GM19467 (cell line): Measurements from ENCODE around the gene CDSN.
"Not testable (repeated sequence)": the region's sequence is repeated elsewhere in the genome, so short reads cannot be mapped to it uniquely, and the experiment has no call there.

Experiments
- ATAC-seq: cut with Tn5 transposase; IDR thresholded peaks from one replicate; pipeline ENCODE4 v1.9.1; 2021; ENCODE audit warnings: mild to moderate bottlenecking, moderate library complexity; ENCODE audit not compliant: unreplicated experiment

The CDSN gene

DNA sequence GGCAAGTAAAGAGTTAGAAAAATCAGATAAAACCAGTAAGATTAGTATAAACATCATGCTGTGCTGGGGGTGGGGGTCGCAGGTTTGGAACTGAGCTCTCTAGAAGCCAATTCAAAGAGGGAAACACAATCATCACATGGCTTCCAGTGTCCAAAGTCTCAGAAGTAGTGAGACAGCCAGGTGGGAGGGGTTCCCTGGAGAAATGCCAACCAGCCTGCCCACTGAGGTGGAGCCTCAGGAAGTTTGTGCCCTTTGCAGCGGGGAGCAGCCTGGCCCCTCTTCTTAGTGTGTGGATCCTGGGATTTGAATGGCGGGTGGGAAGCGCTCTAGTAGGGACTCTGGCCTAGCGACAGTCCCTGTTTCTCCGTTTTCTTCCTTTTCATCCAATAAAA is 29.3 kb downstream of the CDSN start:
- ATAC-seq: no peak

DNA sequence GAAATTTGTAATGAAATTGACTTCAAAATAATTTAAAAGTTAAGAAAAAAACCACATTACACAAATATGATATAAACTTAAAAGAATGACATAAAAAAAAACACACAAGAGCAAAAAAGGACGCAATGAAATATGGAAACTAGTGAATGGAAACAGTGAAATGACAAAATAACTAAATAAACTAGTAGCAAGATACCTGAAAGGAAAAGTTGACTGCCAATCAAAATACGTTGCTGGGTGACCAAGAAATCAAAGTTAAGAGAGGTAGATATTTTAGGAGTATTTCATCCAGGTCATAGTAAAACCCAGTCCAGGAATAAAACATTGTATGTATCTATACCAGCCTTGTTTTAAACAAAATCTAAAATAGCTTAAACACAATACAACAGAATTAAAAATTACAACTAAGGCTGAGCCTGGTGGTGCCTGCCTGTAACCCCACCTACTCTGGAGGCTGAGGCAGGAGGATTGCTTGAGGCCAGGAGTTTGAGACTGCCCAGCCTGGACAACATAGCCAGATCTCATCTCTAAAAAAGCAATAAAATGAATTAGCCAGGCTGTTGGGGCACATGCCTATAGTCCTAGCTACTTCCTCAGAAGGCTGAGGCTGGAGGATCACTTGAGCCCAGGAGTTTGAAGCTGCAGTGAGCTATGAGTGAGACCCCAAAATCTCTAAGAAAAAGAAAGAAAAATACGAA is 29.8 kb downstream of the CDSN start:
- ATAC-seq: no peak

DNA sequence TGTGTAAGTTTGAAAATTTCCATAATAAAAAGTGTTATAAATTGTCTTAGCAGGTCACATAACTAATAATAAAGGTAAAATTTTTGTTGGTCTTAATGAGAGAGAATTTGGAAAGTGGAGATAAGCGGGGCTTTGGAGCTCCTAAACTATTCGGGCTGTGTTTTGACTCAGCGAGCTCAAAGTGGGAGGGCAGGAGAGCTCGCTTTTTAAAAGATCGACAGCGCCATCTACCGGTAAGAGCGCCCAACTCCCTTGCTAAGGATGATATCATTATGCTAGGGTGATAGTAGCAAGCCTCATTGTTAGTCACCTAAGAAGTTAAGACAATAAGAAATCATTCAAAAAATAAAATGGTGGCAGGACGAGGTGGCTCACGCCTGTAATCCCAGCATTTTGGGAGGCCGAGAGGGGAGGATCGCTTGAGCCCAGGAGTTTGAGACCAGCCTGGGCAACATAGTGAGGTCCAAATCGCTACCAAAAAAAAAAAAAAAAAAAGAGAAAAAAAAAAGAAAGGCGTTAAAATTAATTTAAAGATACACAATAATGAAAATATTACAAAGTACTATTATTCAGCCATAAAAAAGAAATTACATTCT is 32.7 kb downstream of the CDSN start:
- no peak for ATAC-seq

DNA sequence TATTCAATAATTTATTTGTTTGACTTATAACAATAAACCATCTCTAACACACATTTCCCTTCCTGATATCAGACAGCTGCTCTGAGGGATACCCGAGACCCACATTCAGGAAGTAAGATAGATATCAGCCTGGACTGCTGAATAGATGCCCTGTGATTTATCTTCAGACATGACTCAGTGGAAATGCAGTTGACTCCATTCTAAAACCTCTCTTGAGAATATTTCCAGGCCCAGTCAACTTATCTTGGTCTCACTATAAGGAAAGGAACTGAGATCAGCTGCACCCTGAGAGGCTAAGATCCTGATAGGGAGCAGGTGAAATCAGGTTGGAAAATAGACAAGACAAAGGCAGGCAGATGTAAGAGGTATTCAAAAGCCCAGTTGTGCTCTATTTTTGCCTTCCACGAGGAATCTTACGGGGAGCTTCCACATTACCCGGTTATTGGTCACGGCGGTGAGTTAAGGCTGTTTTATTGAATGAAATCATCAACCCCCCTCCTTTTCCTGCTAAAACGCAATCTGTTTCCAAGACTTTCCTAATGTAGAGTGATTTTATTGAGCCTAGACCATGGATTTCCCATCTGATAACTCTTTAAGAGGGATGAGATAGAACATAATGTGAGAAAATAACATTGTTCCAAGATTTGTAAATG is 33.3 kb downstream of the CDSN start:
- no peak for ATAC-seq

DNA sequence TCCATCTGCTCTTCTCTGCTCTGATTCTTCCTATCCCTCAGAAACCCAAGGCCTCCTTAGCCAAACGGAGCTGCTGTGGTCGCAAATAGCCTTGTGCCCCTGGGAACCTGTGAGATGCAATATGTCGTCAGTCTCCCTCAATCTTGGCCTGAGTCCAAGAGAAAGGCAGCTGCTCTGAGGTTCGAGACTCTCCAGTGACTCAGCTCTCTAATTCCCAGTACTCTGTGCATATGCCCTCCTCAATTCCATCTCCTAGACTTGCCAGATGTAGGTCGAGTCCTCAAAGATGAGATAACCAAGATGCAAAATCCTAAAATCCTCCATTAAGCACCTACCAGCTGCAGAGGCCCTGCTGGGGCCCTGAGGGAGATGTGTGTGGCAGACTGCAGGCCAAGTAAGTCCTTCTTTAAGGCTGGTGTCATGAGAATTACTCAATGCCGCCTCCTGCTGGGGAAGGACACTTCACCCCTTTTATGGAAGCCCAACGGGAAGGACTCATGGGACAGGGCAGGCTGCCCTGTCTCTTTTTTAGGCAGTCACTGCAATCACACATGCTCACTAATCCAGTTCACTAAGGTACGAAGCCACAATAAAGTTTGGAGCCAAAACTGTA is 36.4 kb downstream of the CDSN start:
- no peak for ATAC-seq

DNA sequence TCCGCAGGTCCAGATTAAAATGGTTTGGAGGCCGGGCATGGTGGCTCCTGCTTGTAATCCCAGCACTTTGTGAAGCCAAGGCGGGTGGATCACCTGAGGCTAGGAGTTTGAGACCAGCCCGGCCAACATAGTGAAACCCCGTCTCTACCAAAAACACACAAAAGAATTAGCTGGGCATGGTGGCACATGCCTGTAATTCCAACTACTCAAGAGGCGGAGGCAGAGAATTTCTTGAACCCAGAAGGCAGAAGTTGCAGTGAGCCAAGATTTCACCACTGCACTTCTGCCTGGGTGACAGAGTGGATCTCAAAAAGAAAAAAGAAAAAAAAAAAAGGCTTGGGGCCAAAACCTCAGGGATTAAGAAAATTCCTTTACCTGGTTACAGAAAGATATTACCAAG is 38.4 kb downstream of the CDSN start:
- ATAC-seq: no peak

DNA sequence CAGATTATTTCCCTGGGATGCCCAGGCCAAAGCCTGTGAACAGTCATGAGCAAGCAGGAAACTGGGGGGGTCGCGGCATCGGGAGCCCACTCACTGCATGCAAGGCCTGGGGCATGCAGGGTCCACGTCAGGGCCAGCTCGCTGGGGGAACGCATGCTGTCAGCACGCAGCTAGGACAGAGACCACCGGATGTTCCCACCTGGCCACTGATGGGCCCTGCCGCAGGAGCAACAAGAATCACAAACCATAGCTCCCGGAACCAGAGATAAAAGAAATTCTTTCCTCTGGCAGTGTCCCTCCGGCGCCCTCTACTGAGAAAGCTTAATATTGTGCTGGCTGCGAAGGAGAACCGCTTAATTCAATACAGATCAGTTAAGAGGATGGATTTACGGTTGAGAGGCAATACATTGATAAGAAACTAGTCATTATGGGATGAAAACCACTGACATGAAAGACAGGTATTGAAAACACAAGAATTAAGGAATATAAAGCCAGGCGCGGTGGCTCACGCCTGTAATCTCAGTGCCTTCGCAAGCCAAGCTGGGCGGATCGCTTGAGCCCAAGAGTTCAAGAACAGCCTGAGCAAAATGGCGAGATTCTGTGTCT is 40.5 kb downstream of the CDSN start:
- no peak for ATAC-seq

DNA sequence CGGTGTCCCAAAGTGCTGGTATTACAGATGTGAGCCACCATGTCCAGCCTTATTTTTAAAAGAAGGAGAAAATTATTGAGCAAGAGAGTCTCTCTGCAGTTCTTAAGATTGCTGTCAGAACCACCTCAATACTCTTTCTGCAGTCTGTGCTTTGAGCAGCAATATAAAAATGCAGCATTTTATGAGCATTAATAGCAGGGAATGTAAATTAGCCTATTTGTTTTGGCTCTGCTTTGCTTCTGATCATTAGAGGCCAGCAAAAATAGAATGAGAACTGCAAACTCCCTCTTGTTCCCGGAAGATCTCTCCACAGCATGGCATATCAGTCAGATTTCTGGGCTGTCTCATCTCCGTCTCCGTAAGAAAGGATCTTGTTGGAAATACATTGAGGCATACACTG is 43.6 kb downstream of the CDSN start:
- no peak for ATAC-seq

DNA sequence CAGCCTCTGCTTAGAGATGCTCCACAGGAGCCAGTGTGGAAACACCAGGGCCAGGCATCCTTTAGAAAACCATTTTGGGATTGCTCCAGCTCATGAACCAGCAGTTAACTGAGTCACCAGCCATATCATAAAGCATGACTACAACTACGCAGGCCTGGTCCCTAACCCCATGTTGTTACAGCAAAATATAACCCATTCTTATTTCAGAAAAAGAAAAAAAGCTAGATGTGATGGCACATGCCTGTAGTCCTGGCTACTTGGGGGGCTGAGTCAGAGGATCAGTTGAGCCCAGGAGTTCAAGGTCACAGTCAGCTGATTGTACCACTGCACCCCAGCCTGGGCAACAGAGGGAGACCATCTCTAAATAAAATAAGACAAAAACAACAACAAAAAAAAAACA is 44.7 kb downstream of the CDSN start:
- ATAC-seq: no peak

DNA sequence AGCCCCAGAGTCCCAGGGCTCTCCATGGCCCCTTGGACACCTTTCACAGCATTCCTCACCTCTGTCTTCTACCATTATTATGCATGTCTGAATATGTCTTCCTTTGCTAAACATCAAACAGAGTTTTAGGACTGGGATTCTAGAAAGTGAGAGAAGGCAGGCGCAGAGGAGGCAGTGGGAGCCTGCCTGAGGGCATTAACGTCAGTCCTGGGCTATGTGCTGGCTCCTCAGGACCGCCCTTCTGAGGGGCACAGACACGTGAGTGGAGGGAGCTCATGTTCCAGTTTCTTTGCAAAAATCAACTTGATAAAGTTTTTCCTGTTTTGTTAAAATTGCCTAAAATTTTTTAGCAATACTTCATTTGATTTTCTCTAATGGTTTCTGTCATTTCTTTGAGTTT is 45.8 kb downstream of the CDSN start:
- no peak for ATAC-seq

DNA sequence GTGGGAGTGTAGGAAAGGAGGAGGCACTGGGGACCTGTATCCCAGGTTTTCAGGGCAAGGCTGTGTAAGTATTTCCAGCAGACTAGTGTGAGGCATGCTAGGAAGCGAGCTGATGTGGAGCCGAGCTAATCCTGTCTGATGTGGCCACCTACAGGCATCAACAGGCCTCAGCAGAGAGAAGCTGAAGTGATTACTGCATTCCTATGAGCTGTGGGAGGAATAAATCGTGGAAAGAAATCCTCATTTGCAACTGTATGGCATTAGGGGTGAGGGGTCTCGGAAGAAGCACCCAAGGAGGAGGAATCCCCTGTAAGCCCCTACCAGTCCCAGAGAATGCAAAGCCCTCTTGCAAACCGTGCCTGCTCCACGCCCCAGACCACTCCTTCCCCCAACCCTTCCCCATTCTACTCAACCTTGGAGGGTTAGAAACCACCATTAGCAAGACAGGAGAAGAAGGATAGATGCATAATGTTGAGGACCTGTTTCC is 49.5 kb downstream of the CDSN start:
- ATAC-seq: no peak

DNA sequence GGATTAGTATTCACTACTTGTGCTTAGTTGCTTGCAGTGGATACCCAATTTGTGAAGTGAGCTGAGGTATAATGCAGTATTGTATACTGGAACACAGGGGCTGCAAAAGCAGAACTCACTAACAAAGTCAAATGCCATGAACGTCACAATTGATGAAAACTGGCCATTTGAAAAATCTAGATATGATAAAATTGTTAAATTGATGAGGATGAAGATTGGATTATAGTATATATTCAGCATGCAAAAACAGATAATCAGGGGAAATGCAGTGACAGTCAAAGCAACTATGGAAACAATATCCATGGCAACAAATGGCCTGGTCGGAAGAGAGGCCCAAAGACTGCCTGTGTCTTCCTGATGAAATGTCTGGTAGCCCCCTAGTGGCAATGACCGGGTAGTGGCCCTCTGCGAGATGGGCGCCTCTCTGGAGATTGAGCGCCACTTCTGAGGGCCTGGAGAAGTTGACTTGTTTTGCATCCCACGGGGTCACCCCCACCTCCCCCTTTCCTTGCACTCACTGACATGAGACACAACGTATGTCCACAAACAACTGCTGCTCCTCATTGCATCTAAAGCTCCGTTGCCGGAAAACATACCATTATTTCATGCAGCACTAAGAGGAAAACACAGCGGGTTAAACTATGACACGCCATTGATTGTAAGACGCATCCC is 51.4 kb downstream of the CDSN start:
- no peak for ATAC-seq

DNA sequence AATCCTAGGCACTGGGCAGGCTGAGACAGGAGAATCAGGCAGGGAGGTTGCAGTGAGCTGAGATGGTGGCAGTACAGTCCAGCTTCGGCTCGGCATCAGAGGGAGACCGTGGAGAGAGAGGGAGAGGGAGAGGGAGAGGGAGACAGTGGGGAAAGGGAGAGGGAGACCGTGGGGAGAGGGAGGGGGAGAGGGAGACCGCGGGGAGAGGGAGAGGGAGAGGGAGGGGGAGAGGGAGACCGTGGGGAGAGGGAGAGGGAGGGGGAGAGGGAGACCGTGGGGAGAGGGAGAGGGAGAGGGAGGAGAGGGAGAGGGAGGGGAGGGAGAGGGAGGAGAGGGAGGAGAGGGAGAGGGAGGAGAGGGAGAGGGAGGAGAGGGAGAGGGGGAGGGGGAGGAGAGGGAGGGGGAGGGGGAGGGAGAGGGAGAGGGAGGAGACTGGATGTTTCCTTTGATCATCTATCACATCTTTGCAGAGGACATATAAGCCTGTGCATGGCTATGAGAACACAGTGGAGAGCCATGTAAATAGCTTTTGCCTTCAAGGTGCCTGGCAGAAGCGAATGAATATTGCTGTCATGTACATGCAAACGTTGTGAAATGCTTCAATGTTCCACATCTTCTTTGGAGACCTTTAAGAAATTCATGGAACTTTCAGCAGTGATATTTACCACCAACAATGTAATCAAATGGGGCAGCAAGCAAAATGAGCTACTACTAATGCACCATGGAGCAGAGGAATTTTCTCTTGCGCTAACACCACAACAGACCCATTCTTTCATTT is 52.2 kb downstream of the CDSN start:
- not testable (repeated sequence) for ATAC-seq

DNA sequence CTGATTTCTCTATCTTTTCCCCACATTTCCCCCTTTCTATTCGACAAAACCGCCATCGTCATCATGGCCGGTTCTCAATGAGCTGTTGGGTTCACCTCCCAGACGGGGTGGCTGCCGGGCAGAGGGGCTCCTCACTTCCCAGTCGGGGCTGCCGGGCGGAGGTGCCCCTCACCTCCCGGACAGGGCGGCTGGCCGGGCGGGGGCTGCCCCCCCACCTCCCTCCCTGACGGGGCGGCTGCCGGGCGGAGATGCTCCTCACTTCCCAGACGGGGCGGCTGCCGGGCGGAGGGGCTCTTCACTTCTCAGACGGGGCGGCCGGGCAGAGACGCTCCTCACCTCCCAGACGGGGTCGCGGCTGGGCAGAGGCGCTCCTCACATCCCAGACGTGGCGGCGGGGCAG is 53.2 kb downstream of the CDSN start:
- not testable (repeated sequence) for ATAC-seq

DNA sequence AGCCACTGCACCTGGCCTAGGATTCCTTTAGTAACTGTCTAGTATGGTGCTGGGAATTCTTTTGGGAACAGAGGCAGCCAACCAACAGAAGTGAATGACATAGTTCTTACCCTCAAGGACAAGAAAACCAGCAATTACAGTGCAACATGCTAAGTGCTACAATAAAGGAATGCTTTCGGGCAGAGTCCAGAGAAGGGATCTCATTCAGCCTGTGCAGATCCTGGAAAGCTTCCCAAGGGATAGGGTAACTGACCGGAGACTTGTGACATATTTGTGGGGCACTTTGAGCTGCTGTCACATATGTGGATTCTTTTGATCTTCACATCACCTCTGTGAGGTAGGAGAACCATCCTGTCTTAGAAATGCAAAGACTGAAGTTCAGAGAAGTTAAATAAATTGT is 54.7 kb downstream of the CDSN start:
- no peak for ATAC-seq
